Loucy (cell line): ENCODE data around the gene PRKRIP1.

ENCODE experiments used
- H2AFZ ChIP-seq: fragments of 200-600 bp; sonication (generic); 2 replicates; pipeline ENCODE4 v1.6.0; 2016; ENCODE audit warnings: antibody characterized with exemption, mild to moderate bottlenecking, low read length, moderate library complexity
- H3F3A ChIP-seq: fragments of 200-600 bp; 2 replicates; pipeline ENCODE4 v1.6.0; 2016; ENCODE audit warnings: antibody characterized with exemption, low read depth, mild to moderate bottlenecking
- H3K27me3 ChIP-seq: fragments of 200-600 bp; sonication (generic); 2 replicates; pipeline ENCODE4 v1.6.1; 2014; ENCODE audit warnings: low read length, mild to moderate bottlenecking; ENCODE audit not compliant: insufficient read depth, poor library complexity, severe bottlenecking
- H3K36me3 ChIP-seq: fragments of 200-600 bp; sonication (generic); 2 replicates; pipeline ENCODE4 v1.6.1; 2016; ENCODE audit warnings: low read length; ENCODE audit not compliant: insufficient read depth
- H3K4me1 ChIP-seq: fragments of 200-600 bp; sonication (generic); 2 replicates; pipeline ENCODE4 v1.5.1; 2014; ENCODE audit warnings: low read length, mild to moderate bottlenecking; ENCODE audit not compliant: insufficient read depth, poor library complexity, severe bottlenecking
- H3K4me2 ChIP-seq: fragments of 200-600 bp; sonication (generic); 2 replicates; pipeline ENCODE4 v1.6.0; 2014; ENCODE audit warnings: antibody characterized with exemption, low read length, low read depth, mild to moderate bottlenecking; ENCODE audit not compliant: poor library complexity, severe bottlenecking
- H3K4me3 ChIP-seq: fragments of 200-600 bp; sonication (generic); 2 replicates; pipeline ENCODE4 v1.5.1; 2014; ENCODE audit warnings: low read length, mild to moderate bottlenecking, mixed read lengths; ENCODE audit not compliant: poor library complexity, severe bottlenecking
- H3K79me2 ChIP-seq: fragments of 200-600 bp; sonication (generic); 2 replicates; pipeline ENCODE4 v1.6.1; 2014; ENCODE audit warnings: low read length; ENCODE audit not compliant: insufficient read depth
- H3K9ac ChIP-seq: fragments of 200-600 bp; sonication (generic); 2 replicates; pipeline ENCODE4 v1.6.0; 2014; ENCODE audit warnings: mild to moderate bottlenecking, low read depth, low read length, moderate library complexity; ENCODE audit not compliant: poor library complexity, severe bottlenecking
- H3K9me2 ChIP-seq: fragments of 200-600 bp; sonication (generic); replicated peaks from 2 replicates; pipeline ENCODE4 v1.6.1; 2016; ENCODE audit warnings: low read depth, low read length, mixed read lengths
- H3K9me3 ChIP-seq: fragments of 200-600 bp; sonication (generic); 2 replicates; pipeline ENCODE4 v1.6.1; 2014; ENCODE audit warnings: mild to moderate bottlenecking, antibody characterized with exemption, low read length, low read depth; ENCODE audit not compliant: insufficient read depth
- H4K20me1 ChIP-seq: fragments of 200-600 bp; sonication (generic); 2 replicates; pipeline ENCODE4 v1.6.0; 2014; ENCODE audit warnings: antibody characterized with exemption, low read length, mild to moderate bottlenecking; ENCODE audit not compliant: insufficient read depth, poor library complexity, severe bottlenecking
- CTCF ChIP-seq: fragments of 200-600 bp; sonication (generic); conservative IDR thresholded peaks from 2 replicates; pipeline ENCODE4 v1.5.1; 2014; ENCODE audit warnings: mild to moderate bottlenecking, antibody characterized with exemption, low read length
- EZH2phosphoT487 ChIP-seq: fragments of 200-600 bp; IDR thresholded peaks from 2 replicates; pipeline ENCODE4 v1.6.1; 2018; ENCODE audit warnings: antibody characterized with exemption, mild to moderate bottlenecking, moderate library complexity, borderline replicate concordance

PRKRIP1 gene

GRCh38 chr7:102451371-102452054 is 55.4 kb downstream of the PRKRIP1 start:
- Histone ChIP-seq H3K4me2 (no peak overlapping the region), H2AFZ (no peak overlapping the region), H3K9ac (no peak overlapping the region), H3K27me3 (no peaks in the 10 kb centered on the region), H3K4me3 (no peak overlapping the region), H3K9me2 (no peaks in the 10 kb centered on the region), H4K20me1 (no peaks in the 10 kb centered on the region), H3K79me2 (no peaks in the 10 kb centered on the region), H3K4me1 (no peaks in the 10 kb centered on the region), H3K36me3 (peaks cover 16% of the 10 kb centered on the region; the same call in 1 of the 2 replicates), H3F3A (no peaks in the 10 kb centered on the region), H3K9me3 (no peaks in the 10 kb centered on the region)
- no peak for TF ChIP-seq EZH2phosphoT487
- no peak for TF ChIP-seq CTCF

- Histone ChIP-seq H3K9me3 (no peaks in the 10 kb centered on the region), H3K4me1 (no peaks in the 10 kb centered on the region), H2AFZ (no peak overlapping the region), H3K79me2 (no peaks in the 10 kb centered on the region), H4K20me1 (no peaks in the 10 kb centered on the region), H3K4me3 (no peak overlapping the region), H3K4me2 (no peak overlapping the region), H3F3A (no peaks in the 10 kb centered on the region), H3K9ac (no peak overlapping the region), H3K36me3 (peaks cover 12% of the 10 kb centered on the region; the same call in 1 of the 2 replicates), H3K9me2 (no peaks in the 10 kb centered on the region), H3K27me3 (no peaks in the 10 kb centered on the region)
- TF ChIP-seq EZH2phosphoT487 (no peak), CTCF (no peak)
Observed at GRCh38 chr7:102452451-102452850, 56.3 kb downstream of the PRKRIP1 start.

- Histone ChIP-seq H3K9ac (no peak overlapping the region), H3K4me2 (no peak overlapping the region), H2AFZ (no peak overlapping the region), H3K79me2 (no peaks in the 10 kb centered on the region), H3F3A (no peaks in the 10 kb centered on the region), H3K9me2 (no peaks in the 10 kb centered on the region), H3K27me3 (no peaks in the 10 kb centered on the region), H3K36me3 (peaks cover 11% of the 10 kb centered on the region; the same call in 1 of the 2 replicates), H4K20me1 (no peaks in the 10 kb centered on the region), H3K9me3 (no peaks in the 10 kb centered on the region), H3K4me3 (no peak overlapping the region), H3K4me1 (no peaks in the 10 kb centered on the region)
- no peak for TF ChIP-seq EZH2phosphoT487
- no peak for TF ChIP-seq CTCF
Observed at GRCh38 chr7:102453319-102453718, 57.2 kb downstream of the PRKRIP1 start.
